Activated naive CD4-positive, alpha-beta T cell (primary cell): ENCODE results near the gene COL4A4.
"Not testable (repeated sequence)": the region's sequence is repeated elsewhere in the genome, so short reads cannot be mapped to it uniquely, and the experiment has no call there.

Source experiments
- DNase-seq, 4 experiments: peaks; one replicate each; lab custom pipeline; 2025; lab: John Stamatoyannopoulos, UW

Gene COL4A4

GRCh38 chr2:227163998-227164762 is at the start of gene COL4A4, which contains the start of gene COL4A3:
Gene COL4A4 (minus strand): TSS chr2:227164205. CDS start chr2:227147483, 16,722 bp downstream.
Gene COL4A3 (plus strand): TSS chr2:227164624. CDS start chr2:227164727, 103 bp downstream.
- DNase-seq, result no peak

GRCh38 chr2:227207573-227207972 is 43.6 kb upstream of the COL4A4 start:
- DNase-seq, result no peak

DNA sequence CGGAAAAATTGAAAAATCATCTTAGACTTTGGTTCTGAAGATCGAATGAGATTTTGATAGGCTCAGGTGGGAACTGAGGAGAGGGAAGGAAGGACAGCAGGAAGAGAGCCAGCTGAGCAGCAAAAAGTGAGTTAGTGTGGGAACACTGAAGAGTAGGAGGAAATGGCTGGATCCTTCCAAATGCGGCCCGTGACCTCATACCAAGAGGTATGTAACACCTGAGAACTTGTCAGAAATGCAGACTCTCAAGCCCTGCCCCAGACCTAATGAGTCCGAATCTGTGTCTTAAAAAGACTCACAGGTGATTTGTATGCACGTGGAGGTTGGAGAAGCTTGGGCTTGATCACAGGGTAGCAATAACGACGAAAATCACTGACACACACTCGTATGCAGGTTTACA is 42.4 kb upstream of the COL4A4 start:
- DNase-seq, result no peak

DNA sequence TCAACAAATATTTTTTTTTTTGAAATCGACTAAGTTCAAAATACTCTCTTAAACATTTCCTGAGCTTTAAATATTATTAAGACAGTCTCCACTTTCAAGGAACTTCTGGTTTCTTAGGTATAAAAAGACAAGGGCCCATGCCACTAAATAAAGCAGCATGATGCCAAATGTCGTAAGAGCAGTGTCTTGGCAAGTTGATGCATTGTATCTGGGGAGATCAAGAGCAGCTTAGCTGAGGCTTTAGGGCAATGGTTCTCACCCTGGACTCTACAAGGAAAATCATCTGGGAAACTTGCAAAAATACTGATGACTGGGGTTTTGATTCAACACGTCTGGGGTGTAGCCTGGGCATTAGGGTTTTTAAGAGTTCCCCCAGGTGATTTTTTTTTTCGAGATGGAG is 41.7 kb upstream of the COL4A4 start:
- DNase-seq, result no peak

DNA sequence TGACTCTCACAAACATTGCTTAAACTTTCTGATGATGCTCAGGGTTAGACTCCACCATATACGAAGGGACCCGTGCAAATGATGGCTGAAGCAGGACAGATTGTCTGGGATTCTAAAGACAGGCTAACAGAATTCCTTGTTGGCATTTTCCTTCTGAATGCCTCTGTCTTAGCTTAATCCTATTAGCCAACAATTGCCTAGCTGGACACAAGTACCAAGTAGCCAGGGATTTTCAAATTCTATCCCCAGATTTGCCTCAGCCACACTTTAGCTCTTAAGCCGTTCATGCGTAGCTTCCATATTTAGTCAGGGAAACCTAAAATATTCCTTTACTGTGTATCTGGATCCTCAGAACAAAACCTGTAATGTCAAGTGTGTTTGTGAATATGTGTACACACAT is 40.4 kb upstream of the COL4A4 start:
- DNase-seq, result no peak

- DNase-seq, result no peak
Observed at GRCh38 chr2:227201771-227202170, 37.8 kb upstream of the COL4A4 start.

DNA sequence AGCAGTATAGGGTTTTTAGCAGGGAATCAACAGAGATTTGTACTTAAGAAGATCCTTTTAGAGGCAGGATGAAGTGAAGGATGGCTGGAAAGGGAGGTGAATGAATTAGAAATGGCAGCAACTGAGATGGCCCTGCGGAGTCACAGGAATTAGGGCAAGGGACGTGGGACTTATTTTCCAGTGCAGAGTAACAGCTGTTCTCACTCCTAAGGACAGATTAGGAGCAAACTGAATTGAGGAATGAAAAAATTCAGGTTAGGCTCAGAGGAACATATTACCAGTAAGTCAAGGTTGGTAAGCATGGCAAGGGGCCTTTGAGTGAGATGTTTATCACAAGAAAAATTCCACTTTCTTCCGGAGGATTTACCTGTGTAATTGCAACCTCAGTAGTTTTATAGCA is 34.9 kb upstream of the COL4A4 start:
- DNase-seq, result no peak

GRCh38 chr2:227194219-227194618 is 30.2 kb upstream of the COL4A4 start:
- DNase-seq, result no peak

GRCh38 chr2:227192491-227192890 is 28.5 kb upstream of the COL4A4 start:
- no peak for DNase-seq

DNA sequence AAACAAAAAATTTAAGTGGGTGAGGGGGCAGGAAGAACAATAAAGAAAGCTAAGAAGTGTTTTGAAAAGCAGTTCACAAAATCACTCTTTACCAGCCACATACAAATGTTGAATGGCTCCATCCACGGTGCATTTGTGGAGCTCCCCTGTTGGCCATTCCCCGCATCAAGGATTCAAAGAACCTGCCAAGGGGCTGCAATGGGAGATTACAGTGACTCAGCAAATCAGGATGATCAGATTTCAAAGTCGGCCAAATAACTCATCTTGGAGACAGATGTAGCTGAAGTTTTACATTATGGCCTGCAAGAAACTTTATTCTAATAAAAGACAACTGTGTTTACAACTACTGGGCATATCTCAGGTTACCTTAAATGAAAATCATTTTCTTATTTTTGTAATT is 27.4 kb upstream of the COL4A4 start:
- DNase-seq, result no peak

- DNase-seq, result no peak
Observed at GRCh38 chr2:227188292-227188691, 24.3 kb upstream of the COL4A4 start.

DNA sequence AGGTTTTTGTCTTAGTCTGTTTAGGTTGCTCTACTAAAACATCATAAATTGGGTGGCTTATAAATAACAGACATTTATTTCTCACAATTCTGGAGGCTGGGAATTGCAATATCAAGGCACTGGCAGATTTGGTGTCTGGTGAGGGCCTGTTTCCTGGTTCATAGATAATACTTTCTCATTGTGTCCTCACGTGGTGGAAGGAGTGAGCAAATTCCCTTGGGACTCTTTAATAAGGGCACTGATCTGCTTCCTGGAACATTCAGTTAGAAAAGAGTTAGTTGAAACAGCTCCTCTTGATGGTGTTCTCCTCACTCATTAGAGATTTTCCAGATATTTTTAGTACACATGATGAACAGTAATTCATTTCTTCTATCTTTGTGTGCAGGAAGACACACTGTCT is 22.7 kb upstream of the COL4A4 start:
- DNase-seq, result no peak

DNA sequence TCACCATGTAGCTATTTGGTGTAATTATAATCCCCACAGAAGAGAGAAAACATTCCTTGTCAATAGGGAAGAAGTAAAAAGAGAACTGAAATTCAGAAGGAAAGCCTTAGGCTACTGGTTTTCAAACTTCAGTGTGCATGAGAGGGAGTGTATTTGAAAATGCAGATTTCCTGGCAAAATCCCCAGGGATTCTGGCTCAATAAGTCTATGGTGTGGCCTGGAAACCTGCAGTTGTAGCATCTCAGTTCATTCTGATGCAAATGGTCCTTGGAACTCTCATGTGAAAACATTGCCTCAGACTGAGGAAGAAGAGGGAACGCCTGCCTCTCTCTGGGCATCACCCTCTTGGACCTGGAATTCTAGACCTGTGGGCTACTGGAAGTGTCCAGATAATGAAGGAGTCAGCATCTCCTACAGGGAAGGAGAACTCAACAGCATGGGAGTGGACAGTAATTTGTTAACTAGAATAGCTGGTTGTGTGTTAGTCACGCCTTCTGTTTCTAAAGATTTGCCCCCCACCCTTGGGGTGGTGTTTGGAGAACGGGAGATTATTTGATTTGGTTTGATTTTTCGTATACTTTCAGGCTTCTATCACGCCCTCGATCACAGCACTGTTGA is 21.7 kb upstream of the COL4A4 start:
- DNase-seq, result no peak

DNA sequence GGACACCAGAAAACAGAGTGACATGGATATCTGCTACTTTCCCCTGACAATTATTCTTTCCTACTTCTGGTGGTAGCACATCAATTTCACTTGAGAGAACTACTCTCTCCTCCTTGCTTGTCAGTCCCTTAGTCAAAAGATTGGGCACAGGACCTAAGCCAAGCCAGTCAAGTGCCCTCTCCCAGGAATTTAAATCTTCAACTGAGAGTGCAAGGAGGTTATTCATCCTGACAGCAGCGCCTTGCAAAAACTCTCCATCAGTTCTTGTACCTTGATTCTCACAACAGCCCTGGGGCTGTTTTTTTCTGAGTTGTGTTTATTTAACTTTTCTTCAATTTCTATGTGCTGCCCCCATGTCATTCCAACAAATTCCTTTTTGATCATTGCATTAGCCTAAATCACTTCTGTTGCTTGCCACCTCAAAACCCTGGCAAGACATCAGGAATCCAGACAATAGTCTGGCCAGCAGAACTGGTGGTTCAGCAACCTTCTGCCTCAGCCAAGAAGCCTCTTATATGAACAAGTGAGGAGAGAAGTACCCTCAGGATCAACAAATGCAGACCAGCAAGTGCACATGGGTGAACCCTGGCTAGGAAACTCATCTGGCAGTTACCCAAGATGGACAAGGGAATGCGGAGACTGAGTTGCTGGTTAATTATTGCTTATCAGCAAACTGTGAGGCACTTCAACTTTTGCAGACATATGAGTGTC is 19.8 kb upstream of the COL4A4 start:
- DNase-seq, result no peak

- no peak for DNase-seq
Observed at GRCh38 chr2:227182765-227183164, 18.8 kb upstream of the COL4A4 start.

GRCh38 chr2:227180770-227181169 is 16.8 kb upstream of the COL4A4 start:
- DNase-seq, result no peak

DNA sequence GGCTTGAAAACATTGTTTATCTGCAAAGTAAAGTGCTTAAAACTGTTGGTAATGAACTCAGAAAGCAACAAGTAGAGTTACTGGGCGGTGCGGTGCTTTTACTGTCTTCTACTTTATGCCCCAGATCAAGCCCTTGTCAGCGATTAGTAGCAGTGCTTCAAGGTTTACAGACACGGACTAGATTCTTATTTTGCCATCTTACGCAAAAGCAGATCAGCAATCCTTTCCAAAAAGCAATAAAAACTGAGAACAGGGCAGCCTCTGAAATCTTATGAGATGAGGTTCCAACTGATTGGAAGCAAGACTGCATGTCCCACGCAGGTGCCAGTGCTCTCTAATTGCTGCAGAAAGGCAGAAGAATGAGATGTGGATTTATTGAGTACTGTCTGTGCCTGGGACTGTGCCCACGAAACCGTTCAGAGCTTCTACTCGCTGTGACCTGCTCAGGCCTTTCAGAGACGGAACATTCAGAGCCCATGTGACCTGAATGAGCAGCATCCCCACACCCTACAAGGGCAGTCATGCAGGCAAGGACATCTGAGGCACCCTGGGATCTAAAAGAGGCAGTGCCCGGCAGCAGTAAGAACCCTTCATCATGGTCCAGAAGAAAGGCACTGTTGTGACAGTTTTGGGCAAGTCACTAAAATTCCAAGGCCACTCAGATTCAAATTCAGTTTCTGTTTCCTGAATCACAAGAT is 16.1 kb upstream of the COL4A4 start:
- DNase-seq, result no peak

DNA sequence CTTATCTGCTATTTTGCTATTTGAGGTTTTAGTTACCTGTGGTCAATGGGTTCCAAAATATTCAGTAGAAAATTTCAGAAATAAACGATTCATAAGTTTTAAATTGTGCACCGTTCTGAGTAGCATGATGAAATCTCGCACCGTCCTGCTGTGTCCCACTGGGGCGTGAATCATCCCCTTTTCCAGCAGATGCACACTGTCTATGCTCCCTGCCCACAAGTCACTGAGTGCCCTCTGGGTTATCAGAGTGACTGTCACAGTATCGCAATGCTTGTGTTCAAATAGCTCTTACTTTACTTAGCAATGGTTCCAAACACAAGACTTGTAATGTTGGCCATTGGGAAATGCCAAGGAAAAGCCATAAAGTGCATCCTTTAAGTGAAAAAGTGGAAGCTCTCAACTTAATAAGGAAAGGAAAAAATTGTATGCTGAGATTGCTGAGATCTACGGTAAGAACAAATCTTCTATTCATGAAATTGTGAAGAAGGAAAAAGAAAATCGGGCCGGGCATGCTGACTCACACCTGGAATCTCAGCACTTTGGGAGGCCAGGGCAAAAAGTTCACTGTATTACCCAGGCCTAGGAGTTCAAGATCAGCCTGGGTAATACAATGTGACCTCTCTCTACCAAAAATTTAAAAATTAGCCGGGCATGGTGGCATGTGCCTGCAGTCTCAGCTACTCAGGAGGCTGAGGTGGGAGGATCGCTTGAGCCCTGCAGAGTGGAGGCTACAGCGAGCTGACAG is 13.8 kb upstream of the COL4A4 start:
- no peak for DNase-seq

- DNase-seq, result not testable (repeated sequence)
Observed at GRCh38 chr2:227171779-227172178, 7.8 kb upstream of the COL4A4 start.

DNA sequence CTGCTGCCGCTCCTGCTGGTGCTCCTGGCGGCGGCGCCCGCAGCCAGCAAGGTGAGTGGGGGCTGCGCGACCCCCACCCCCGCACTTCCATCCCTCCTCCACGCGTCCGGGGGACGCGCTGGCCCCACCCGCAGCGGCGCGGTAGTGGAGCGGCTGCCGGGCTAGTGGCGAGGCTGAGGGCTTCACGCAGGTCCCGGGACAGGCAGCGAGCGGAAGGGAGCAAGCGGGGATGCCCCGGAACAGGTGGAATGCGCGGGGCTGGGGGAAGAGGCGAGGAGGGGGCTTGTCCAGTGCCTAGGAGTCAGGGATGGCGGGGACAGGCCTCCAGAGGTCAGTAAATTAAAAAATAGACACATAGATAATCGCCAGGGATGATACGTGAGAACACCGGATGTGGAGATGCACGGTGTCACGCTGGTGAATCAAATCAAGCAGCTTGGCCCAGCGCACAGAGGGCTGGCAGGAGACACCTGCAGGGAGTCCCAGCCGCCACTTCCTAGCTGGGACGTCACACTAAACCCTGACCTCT is 822 bp upstream of the COL4A4 start:
- no peak for DNase-seq

GRCh38 chr2:227163485-227163997 is 464 bp downstream of the COL4A4 start:
- no peak for DNase-seq
